Fibroblast of skin of right quadriceps (primary cell): Measurements from ENCODE around the gene AGAP1.

Source experiments
- DNase-seq: peaks from one replicate; pipeline ENCODE4 v3.0.0-alpha.2; 2013

AGAP1 gene

DNA sequence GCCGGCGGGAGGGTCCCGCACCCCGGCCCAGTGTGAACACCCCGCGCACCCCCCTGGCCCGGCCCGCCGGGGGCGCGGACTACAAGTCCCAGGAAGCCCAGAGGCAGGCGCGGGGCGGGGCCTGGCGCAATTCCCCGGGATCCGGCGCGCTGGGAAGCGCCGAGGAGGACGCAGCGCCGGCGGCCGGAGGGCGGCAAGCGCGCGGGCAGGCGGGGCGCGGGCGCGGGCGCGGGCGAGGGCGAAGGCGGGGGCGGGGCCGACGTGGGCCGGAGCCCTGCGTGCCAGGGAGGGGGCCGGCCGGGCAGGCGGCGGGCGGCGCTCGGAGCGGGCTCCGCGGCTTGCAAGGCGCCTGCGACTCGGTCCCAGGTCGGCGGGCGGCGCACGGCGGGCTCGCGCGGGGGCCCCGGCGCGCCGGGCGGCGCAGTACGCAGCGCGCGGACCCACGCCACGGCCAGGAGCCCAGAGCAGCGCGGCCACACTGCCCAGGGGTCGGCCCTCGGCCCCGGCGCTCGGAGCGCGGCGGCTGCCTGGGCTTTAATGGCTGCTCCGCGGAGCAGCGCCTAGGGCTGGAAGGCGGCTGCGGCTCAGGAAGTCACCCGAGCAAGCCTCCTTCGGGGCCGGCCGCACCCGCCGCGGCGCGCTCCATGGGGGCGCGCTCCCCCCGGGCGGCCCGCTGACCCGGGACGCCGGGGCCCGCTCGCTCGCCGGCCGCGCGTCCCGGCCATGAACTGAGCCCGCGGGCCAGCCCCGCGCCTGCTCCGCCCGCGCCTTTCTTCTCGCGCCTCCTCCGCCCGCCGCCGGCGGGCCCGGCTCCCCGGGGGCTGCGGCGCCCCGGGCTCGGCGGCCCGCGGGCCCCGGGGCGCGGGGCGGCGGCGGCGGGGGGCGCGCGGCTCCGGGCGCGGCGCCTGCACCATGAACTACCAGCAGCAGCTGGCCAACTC is at the start of gene AGAP1:
Gene AGAP1 (plus strand): TSS at position 269 of the 941 bp plus-strand sequence.
- peak; percentile 89 for DNase-seq

DNA sequence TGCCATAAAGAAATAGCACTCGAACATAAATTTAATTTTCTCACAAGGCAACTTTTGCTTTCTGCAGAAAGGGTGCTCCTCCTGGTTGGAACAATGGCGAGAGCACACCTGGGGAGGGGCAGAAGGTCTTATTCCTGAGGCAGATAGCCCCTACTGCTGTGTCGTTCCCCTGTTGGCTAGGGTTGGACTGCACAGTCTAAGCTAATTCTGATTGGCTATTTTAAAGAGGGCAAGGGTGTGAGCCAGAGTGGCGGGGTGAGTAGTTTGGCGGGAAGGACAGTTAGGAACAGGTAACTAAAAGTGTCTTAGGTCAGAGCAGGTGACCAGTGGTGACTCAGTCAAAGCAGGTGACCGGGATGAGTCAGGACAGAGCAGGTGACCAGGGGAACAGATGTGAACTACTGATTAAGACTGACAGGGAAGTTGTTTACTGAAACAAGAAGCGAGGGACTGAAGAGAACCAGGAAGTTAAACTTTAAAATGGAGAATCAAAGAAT is 49.7 kb upstream of the AGAP1 start:
- DNase-seq: no peak

DNA sequence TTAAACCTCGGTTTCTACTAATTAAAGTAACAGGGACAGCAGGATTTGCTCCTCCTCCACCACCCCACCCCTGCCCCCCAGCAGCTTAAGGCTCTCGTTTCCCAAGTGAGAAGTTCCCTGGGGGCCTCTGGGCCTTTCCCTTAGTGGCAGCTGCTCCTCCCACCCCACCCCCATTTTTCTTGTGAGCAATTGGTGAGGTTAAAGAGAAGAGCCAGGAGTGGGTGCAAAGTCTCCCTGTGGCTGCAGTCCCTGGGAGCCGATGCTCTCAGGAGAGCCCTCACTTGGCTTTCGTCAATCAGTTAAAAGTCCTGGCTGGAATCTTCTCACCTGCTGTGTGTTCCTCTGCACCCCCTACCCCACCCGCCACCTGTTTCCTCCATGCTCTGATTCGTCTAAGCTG is 48.7 kb upstream of the AGAP1 start:
- DNase-seq: no peak

DNA sequence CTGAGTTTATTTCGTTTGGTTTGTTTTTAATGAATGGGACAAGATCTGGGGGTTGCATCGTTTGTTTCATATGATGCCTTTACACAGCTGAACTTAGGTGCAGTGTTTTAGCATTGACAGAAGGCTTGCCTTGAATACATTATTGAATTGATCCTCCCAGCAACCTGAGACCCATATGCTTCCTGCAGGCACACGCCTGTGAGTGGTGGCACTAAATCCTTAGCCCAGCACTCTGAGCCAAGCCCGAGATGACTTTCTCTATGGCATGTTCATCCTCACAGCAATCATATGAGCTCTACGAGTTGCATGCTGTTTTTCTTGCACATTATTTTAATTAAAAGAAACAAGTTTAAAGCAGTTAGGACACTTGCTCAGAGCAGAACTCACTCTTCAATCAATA is 47.8 kb upstream of the AGAP1 start:
- DNase-seq: no peak

DNA sequence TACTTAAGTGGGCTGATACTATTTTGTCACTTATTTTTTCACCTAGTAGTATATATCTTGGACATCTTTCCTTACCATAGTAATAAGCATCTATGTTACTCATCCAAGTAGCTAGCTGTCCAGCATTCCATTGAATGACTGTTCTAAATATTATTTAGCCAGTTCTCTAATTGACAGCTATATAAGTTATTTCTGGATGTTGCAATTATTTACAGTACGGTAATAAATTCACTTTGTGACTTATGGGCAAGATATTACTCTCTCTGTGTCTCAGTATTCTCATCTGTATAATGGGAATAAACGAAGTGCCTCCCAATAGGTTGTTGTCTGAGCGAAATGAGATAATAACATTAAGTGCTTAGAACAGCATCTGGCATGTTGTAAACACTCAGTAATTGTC is 46.6 kb upstream of the AGAP1 start:
- DNase-seq: peak; percentile 56

DNA sequence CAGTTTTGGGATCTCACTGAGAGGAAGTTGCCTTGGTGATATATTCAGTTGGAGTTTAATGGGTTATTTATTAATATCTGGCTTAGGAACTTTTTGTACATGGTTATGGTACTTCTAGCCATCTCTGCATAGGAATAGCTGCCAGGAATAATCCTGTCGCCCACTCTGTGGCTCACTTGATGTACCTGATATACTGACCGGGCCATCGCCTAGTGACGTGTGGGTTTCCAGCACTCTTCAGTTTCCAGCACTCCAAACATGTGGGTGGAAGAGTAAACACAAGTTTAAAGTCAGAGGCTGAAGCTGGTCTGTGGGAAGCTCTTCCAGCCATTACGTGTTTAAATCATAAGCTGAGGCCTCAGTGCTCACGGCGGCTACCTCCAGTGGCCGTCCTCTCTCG is 44.3 kb upstream of the AGAP1 start:
- DNase-seq: no peak

DNA sequence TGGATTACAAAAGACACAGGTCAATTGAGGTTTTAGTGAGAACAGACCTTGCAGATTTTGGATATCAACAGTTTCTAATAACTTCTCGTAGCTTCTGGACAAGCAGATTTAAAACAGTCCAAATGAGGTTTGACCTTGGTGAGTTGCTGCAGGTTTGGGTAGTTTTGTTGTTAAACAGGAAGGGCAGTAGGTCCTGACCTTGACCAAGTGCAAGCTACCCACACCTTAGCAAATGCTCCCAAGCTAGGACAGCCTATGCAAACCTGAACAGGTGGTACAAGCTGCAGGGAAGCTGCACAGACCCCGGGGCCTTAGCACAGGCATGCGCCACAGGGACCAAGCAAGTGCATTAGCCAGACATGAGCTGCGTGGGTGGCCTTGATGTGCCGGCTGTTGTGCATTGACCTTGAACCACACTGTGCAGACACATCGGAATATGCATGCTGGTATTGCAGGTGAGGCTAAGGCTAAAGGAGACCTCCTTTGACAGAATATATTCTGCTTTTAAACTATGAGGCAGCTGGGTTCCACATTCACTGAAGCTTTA is 40.2 kb upstream of the AGAP1 start:
- DNase-seq: no peak

DNA sequence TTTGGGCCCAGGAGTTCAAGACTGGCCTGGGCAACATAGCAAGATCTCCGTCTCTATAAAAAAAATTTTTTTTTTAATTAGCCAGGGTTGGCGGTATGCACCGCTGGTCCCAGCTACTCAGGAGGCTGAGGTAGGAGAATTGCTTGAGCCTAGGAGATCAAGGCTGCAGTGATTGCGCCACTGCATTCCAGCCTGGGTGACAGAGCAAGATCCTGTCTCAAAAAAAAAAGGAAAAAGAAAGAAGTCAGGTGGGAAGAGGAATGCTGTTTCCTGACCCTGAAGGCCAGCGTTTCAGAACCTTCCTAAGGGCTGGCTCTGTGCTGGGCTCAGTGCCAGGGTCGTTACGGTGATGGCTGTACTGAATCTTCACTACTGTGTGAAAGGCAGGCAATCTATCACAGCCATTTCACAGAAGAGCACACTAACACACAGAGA is 35.0 kb upstream of the AGAP1 start:
- DNase-seq: peak; percentile 44

DNA sequence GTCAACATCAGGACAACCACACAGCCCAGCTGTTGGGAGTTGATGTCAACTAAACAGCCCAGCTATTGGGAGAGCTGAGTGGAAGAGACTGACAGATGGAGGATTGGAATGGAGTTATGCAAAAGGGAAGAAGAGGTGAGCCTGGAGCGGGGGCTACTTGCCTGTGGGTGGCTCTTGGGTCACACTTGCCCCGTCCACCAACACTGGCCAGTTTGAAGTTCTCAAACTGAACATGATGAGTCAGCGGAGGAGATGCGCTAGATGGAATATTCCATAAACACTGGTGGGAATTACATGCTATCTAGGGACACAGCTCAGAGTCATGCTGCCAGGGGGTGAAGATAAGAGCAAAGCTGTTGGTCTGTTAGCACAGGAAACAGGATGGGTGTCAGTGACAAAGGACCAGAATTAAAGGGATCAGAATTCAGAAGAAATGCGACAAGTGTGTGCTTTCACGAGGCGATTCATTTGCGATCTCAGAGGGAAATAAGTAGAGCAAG is 33.2 kb upstream of the AGAP1 start:
- no peak for DNase-seq

DNA sequence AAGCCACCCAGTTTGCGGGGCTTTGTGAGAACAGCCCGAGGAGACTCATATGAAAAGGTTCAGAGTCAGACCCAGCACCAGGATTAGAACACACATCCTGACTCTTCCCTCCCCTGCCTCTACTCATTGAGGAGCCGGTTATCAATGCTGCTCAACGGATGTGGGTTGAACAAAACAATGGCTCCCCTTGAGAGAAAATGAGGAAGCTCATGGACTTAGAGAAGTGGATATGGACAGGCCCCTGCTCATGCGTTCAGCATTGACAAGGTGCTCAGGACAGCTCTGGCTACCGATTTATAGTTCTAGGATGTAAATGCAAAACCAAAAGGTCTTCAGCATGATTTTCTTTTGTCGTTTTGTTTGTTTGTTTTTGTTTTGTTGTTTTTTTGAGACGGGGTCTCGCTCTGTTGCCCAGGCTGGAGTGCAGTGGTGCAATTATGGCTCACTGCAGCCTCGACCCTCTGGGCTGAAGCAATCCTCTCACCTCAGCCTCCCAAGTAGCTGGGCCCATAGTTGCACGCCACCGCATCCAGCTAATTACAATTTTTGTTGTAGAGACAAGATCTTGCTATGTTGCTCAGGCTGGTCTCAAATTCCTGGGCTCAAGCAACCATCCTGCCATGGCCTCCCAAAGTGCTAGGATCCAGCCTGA is 32.0 kb upstream of the AGAP1 start:
- no peak for DNase-seq

DNA sequence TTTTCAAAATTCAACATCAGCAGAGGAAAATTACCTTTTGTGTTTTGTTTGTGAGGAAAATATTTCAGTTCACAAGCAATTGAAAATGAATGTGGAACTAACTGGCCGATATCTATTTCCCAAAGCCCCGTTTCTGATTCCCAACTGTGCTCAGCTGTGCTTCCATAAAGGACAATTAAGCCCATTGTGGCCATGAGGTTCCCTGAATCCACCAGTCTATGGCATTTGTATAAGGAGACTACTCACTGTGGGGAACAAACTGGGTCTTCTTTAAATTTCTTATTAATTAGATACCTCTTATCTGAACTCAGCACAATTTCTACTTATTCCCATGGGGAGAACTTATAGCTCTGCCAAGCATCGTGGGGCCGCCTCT is 31.4 kb upstream of the AGAP1 start:
- DNase-seq: no peak

DNA sequence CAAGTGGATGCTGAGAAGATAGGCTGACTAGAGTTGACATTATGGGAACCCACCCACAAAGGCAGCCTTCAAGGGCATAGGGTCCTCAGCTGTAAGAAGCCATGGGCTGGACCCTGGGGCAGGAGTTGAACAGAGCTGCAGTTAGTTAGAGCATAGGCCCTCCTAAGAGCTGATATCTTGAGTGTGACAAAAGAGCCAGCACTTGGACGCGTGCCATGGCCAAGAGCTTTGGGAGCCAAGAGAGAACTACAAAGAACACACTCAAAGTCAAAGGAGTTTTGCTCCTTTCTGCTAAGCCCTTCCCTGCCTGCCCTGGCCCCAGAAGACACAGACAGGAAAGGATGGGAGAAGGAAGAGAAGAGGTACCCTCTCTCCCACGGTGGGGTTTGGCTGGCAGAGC is 29.9 kb upstream of the AGAP1 start:
- no peak for DNase-seq

DNA sequence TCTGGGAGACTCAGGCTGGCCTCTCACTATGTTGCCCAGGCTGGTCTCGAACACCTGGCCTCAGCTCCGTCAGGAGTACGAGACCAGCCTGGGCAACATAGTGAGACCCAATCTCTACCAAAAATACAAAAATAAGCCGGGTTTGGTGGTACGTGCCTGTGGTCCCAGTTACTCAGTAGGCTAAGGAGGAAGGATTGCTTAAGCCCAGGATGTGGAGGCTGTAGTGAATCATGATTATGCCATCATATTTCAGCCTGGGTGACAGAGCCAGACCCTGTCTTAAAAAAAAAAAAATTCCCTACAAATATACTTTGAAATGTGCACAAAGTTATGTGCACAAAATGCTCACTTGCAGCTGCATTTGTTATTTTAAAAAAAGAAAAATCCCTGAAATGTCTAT is 26.3 kb upstream of the AGAP1 start:
- peak; percentile 54 for DNase-seq

DNA sequence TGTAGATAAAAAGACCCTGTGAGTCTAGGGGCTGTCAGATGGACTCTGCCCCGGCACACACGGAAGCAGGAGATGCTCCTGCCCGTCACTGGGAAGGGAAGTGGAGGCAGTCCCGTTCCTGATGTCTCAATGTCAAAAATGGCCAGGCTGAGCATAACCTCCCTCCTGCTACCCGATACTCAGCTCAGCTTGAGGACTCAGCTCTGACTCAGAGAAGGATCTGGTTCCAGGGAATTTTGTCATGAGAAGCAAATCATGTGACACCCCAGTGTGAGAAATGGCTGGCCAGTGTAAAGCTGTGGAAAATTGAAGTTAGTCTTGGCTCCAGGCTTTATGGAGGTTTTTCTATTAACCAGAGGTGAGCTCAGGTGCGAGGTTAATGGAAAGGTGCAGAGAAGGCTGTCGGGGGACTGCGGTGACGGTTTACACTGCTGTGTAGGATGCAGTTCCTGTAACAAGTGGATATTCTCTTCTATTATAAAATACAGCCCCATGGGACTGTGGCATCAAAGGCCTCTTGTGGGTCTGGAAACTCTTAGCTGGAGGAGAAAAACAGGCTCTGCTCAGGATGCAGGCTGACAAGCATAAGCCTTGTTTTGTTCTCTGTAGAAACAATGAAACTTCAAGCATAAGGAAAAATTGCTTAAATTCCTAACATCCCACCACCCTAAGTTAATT is 24.7 kb upstream of the AGAP1 start:
- peak; percentile 84 for DNase-seq

DNA sequence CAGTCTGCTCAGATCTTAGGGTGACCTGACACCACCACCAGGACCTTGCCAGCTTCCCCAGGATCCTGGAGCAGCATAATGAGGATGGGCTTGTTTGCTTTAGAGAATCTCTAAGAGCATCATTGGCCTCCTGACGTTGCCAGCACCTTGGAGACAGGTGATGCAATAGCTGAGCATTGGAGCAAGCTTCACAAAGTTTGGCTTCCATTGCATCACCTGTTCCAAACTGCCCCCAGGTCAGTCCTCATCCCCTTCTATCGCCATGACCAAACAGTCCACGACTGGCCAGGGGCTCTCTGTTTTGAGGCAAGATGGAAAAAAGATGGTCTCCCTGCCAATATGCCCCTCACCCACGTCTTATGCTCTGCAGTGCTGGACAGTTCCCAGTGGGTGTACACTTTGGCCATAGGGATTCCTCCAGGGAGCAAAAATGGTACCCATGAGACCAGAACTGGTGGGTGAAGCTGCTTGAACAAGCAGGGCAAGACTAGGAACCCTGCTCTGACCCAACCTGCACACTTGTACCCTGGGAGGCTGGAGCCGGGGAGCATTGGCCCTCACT is 22.6 kb upstream of the AGAP1 start:
- no peak for DNase-seq

DNA sequence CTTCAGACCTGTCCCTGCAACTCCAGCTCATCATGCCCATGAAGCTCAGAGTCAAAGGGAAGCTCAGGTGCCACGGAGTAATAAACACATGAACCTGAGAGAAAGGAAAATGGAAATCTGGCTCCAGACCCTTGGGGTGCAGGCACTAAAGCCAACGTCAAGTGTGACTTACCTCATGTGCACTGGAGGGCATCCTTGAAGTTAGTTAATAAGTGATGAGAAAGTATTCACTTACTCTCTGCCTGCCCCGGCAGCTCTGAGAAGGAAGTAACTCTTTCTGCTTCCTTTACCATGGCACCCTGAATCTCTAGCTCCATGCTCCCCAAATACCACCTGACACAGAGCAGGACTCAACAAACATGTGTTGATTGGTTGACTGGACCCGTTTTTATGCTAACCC is 21.4 kb upstream of the AGAP1 start:
- DNase-seq: no peak

DNA sequence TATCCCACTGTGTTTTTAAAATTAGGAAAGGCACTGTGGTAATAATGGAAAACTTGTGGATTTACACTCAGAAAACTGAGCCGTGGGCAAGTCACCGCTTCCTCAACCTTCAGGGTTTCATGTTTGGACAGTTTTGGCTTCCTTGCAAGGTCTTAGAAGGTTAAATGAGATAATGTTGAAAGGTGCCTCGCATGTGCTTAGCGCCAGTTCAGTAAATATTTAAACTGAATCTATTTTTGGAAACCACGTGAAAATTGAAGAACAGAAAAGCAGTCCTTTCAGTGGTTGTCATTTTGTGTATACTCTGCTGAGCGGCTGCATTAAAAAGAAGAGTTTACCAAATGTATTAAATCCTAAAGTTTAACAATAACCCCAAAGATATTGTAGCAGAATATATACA is 15.2 kb upstream of the AGAP1 start:
- no peak for DNase-seq

DNA sequence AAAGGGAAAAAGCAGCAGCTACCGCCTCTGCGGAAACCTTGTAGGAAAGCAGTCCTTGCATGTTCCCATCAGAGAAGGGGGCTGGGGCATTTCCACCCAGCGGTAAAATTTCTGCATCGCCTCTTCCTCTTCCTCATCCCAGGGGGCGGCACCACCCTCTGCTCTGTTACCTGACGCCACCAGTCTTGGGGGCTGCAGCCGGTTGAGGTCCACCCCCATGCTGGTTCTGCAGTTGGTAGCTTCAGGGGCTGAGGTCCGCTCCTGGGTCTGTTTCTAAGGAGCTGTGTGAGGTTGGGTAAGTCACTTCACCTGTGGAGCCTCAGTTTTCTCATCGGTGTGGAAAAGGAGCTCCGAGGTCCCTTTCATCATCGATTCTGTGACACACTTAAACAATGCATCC is 14.2 kb upstream of the AGAP1 start:
- DNase-seq: no peak

DNA sequence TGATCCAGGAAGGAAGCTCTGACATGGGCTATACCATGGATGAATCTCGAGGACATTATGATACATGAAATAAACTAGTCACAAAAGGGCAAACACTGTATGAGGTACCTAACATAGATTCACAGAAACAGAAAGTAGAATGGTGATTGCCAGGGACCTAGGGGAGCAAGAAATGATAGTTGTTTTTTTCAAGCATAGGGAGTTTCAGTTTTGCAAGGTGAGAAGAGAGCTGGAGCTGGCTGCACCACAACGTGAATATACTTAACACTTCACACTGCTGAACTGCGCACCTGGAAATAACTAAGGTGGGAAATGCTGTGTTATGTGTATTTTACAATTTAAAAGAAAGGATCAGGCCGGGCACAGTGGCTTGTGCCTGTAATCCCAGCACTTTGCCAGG is 13.2 kb upstream of the AGAP1 start:
- DNase-seq: no peak

DNA sequence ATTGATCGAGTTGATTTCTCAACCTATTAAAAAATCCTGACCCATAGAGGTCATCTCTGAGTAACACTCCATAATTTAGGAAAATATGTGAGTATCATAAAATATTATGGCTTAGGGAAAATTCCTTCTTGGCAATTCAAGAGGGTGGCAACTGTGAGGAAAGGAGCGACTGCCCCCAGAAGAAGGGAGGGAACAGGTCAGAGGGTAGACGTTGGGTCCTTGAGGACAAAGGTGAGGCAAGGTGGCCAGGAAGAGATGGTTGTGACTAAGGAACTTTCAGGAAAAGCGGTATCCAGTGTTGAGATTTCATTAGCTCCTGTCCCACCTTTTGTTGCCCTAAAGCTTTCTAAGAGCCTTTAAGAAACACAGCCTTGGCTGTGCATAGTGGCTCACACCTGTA is 10.5 kb upstream of the AGAP1 start:
- DNase-seq: no peak

DNA sequence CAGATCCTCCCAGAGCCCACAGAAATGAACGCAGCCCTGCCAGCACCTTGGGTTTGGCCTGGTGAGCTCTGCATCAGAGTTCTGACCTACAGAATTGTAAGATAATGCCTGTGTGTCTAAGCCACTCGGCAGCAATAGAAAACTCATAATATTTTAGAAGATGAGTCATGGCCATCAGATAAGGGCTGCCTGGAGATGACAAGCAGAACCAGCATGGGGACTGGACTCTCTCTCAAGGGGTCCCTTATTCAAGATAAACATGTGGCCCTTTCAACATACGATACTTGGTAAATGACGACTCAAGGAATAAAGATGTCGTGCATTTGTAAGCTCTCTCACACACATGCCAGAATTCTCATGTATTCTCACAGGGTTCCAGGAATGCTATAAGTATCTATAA is 8.5 kb upstream of the AGAP1 start:
- no peak for DNase-seq

DNA sequence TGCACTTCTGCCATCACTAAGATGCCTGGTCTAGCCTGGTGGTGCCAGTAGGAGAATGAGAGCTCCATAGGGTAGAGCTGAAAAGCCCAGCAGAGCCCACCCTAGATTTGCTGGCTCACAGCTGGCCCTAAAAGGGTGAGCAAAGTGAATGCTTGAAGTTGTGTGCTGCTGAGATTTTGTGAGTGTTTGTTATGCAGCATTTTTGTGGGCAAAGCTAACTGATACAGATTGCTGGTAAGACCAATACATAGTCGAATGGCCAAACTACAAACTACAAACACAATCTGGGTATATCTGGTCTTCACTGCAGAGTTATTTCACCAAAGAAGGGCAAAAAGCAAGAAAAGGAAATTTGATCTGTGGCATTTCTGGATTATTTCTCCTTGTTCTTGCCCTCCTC is 7.1 kb upstream of the AGAP1 start:
- no peak for DNase-seq

DNA sequence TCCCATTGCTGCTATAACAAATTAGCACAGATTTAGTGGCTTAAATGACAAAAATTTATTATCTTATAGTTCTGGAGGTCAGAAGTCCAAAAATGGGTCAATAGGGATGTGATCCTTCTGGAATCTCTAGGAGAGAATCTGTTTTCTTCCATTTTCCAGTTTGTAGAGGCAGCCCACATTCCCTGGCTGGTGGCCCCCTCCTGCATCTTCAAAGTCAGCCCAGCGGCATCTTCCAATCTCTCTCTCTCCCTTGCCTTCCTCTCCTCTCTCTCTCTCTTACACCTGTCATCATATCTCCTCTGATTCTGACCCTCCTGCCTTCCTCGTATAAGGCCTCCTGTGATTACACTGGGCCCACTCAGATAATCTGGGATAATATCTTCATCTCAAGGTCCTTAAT is 3.9 kb upstream of the AGAP1 start:
- DNase-seq: no peak
